ENCODE measurements around the gene TAAR8. TPM values are rescaled to one million over a fixed set of nuclear protein-coding genes. Genes with fewer than 3 reads are reported as not detected.

Gene TAAR8
- total RNA-seq, 1 experiment from 2014 or later: not detected

- ChIA-PET POLR2A (ENCODE audit: unreplicated experiment) (no interaction called here), CTCF (interaction anchor here (1.3 kb wide), 1 partner anchor 232 kb away, joined by 4 read pairs; no protein-coding TSS in a partner anchor)
- Histone ChIP-seq H3K9me2 (ENCODE audit: insufficient read depth) (no peaks in the 10 kb centered on the region), H3K27ac (peak overlapping the region; percentile 63), H3K4me2 (peak overlapping the region; percentile 88), H3K79me2 (ENCODE audit: low read depth) (peaks cover 54% of the 10 kb centered on the region), H3K27me3 (ENCODE audit: insufficient read depth, low read depth) (no peaks in the 10 kb centered on the region), H3K36me3 (ENCODE audit: low read depth) (peaks cover 10% of the 10 kb centered on the region; the same call in 1 of the 2 replicates), H4K20me1 (ENCODE audit: insufficient read depth) (no peaks in the 10 kb centered on the region), H3K9me3 (ENCODE audit: insufficient read depth, low read depth) (no peaks in the 10 kb centered on the region), H3K4me3 (peak overlapping the region; percentile 71), H2AFZ (no peak overlapping the region), H3F3A (ENCODE audit: insufficient read depth, low read depth) (peaks cover 11% of the 10 kb centered on the region; the same call in 1 of the 2 replicates), H3K4me1 (replicated peaks; ENCODE audit: insufficient read depth) (peaks cover 28% of the 10 kb centered on the region)
- no peak for TF ChIP-seq EZH2 (IDR thresholded peaks at IDR 0.05; ENCODE audit: low read depth)
- TF ChIP-seq CTCF (conservative IDR thresholded peaks at IDR 0.05): no peak
- DNase-seq: no peak
- intact Hi-C loops (cut with micrococcal nuclease; ENCODE audit: unreplicated experiment): loop anchor here (2.0 to 5.0 kb wide), 4 partner anchors 155 to 557 kb away; partner anchors contain the start of genes RPS12 and SLC18B1
- no TSS peak for BruUV-seq (replicated peaks)
Observed at GRCh38 chr6:132511831-132512220, 40.6 kb upstream of the TAAR8 start.

GRCh38 chr6:132512342-132512637 lies 40.2 kb upstream of the TAAR8 start:
- no peaks in the 10 kb centered on the region for H3K9me2 ChIP-seq (ENCODE audit: insufficient read depth)
- CTCF ChIA-PET: interaction anchor here (1.3 kb wide), 1 partner anchor 233 kb away, joined by 4 read pairs; no protein-coding TSS in a partner anchor
- peak overlapping the region; percentile 71 for H3K4me3 ChIP-seq
- peaks cover 11% of the 10 kb centered on the region; the same call in 1 of the 2 replicates for H3F3A ChIP-seq (ENCODE audit: insufficient read depth, low read depth)
- no peaks in the 10 kb centered on the region for H3K9me3 ChIP-seq (ENCODE audit: insufficient read depth, low read depth)
- H3K79me2 ChIP-seq (ENCODE audit: low read depth): peaks cover 49% of the 10 kb centered on the region
- no peaks in the 10 kb centered on the region for H4K20me1 ChIP-seq (ENCODE audit: insufficient read depth)
- no peak for DNase-seq
- H3K27ac ChIP-seq: peak overlapping the region; percentile 63
- peak overlapping the region; percentile 88 for H3K4me2 ChIP-seq
- intact Hi-C loops (cut with micrococcal nuclease; ENCODE audit: unreplicated experiment): loop anchor here (2.0 to 5.0 kb wide), 4 partner anchors 155 to 557 kb away; partner anchors contain the start of genes RPS12 and SLC18B1
- H2AFZ ChIP-seq: peak overlapping the region; percentile 80
- H3K4me1 ChIP-seq (replicated peaks; ENCODE audit: insufficient read depth): peaks cover 28% of the 10 kb centered on the region
- TF ChIP-seq CTCF (conservative IDR thresholded peaks at IDR 0.05) (no peak), EZH2 (IDR thresholded peaks at IDR 0.05; ENCODE audit: low read depth) (no peak)
- TSS peak; percentile 38 for BruUV-seq (replicated peaks)
- POLR2A ChIA-PET (ENCODE audit: unreplicated experiment): interaction anchor here (1.3 kb wide), 1 partner anchor 561 kb away, joined by 8 read pairs; the partner anchor contains the start of gene CCN2
- peaks cover 9% of the 10 kb centered on the region; the same call in 1 of the 2 replicates for H3K36me3 ChIP-seq (ENCODE audit: low read depth)
- no peaks in the 10 kb centered on the region for H3K27me3 ChIP-seq (ENCODE audit: insufficient read depth, low read depth)

- BruUV-seq (replicated peaks): no TSS peak
- peak within 1 kb of the TSS; percentile 71 for H3K4me3 ChIP-seq
- H3K4me2 ChIP-seq: peak within 1 kb of the TSS; percentile 88
- no peak for TF ChIP-seq EZH2 (IDR thresholded peaks at IDR 0.05; ENCODE audit: low read depth)
- TF ChIP-seq CTCF (conservative IDR thresholded peaks at IDR 0.05): no peak
- CTCF ChIA-PET: interaction anchor here (1.3 kb wide), 1 partner anchor 233 kb away, joined by 4 read pairs; no protein-coding TSS in a partner anchor
- H3K9me2 ChIP-seq (ENCODE audit: insufficient read depth): no peaks in the 10 kb centered on the region
- no peaks in the 10 kb centered on the region for H3K27me3 ChIP-seq (ENCODE audit: insufficient read depth, low read depth)
- H3K4me1 ChIP-seq (replicated peaks; ENCODE audit: insufficient read depth): peaks cover 28% of the 10 kb centered on the region
- POLR2A ChIA-PET (ENCODE audit: unreplicated experiment): interaction anchor here (0.5 to 1.3 kb wide), 5 partner anchors 29 to 645 kb away, joined by 3 to 8 read pairs (median 4); partner anchors contain the start of gene CCN2
- H2AFZ ChIP-seq: peak within 1 kb of the TSS; percentile 80
- peak; percentile 90 to 97 for DNase-seq
- peaks cover 43% of the 10 kb centered on the region for H3K79me2 ChIP-seq (ENCODE audit: low read depth)
- H3F3A ChIP-seq (ENCODE audit: insufficient read depth, low read depth): peaks cover 11% of the 10 kb centered on the region; the same call in 1 of the 2 replicates
- no peaks in the 10 kb centered on the region for H4K20me1 ChIP-seq (ENCODE audit: insufficient read depth)
- H3K36me3 ChIP-seq (ENCODE audit: low read depth): 0 out of 2 replicates have a peak, but pooled peaks cover 4% of the 10 kb centered on the region
- intact Hi-C loops (cut with micrococcal nuclease; ENCODE audit: unreplicated experiment): loop anchor here (2.0 to 5.0 kb wide), 4 partner anchors 154 to 558 kb away; partner anchors contain the start of genes RPS12 and SLC18B1
- no peaks in the 10 kb centered on the region for H3K9me3 ChIP-seq (ENCODE audit: insufficient read depth, low read depth)
- peak within 1 kb of the TSS; percentile 63 for H3K27ac ChIP-seq
Observed at GRCh38 chr6:132512638-132513632, 39.5 kb upstream of the TAAR8 start, which contains the start of gene STX7. TSS of gene STX7 (minus strand) at chr6:132513116. CDS start at chr6:132503530, 9,586 bp downstream.
